NCI-H748 (cell line): ENCODE results near the gene OCRL.

Experiments
- DNase-seq: peaks from one replicate; lab custom pipeline; 2025; ENCODE audit not compliant: unreplicated experiment; lab: John Stamatoyannopoulos, UW

OCRL gene

DNA sequence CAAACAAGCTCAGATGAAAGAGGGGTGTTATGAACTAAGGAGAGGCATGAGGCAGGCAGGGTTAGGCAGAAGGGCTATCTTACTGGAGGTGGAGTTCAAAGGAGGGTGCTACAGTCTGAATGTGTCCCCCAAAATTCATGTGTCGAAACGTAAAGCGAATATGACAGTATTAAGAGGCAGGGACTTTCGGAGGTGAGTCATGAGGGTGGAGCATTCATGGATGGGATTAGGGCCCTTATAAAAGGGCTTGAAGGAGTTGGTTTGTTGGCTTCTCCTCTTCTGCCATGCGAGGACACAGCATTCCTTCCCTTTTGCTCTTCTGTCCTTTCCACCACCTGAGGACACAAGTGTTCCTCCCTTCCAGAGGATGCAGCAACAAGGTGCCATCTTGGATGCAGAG is 91.8 kb downstream of the OCRL start:
- DNase-seq, result no peak

GRCh38 chrX:129632443-129632842 is 92.4 kb downstream of the OCRL start:
- peak; percentile 66 for DNase-seq

- peak; percentile 84 for DNase-seq
These were observed 94.5 kb downstream of the OCRL start for GRCh38 chrX:129634541-129634940.

DNA sequence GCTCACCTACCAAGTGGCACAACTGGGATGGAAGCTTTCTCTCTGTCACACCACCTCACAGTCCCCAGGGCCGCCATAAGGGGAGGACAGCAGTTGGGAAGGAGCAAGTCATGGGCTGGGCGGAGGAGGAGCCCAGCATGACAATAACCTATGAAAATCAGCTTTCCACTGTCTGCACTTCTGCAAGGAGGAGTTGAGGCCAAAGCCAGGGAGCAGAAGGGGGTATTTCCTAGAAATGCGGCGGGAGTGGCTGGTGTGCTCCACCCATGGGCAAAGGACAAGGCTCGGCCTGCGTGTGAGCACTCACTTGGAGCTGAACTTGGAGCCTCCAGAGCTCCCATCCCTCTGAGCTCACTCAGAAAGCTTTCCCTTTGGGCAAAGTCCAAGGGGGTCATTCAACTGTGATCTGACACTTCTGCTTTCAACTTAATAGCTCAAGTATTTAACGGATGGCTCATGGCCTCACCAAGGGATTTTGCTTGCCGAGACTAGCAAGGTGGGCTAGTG is 96.2 kb downstream of the OCRL start:
- DNase-seq, result no peak

GRCh38 chrX:129637217-129638109 is 97.4 kb downstream of the OCRL start:
- peak; percentile 55 for DNase-seq

DNA sequence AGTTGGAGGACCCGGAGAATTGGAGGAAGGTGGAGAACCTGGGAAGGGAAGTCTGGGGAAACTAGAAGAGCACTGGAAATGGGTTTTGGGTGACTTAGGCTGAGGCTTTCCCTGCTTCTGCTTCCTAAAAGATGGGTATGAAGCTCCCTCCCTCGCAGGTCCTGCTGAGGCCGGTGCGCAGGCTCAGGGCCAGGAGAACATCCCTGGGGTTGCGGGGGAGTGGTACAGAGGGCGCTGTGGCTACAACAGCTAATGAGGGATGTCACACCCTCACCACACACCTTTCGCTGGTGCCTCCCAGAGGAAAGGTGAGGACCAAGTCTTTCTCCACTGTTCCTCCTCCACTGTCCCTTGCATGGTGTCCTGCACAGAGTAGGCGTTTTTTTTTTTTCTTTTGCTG is 98.9 kb downstream of the OCRL start:
- no peak for DNase-seq

DNA sequence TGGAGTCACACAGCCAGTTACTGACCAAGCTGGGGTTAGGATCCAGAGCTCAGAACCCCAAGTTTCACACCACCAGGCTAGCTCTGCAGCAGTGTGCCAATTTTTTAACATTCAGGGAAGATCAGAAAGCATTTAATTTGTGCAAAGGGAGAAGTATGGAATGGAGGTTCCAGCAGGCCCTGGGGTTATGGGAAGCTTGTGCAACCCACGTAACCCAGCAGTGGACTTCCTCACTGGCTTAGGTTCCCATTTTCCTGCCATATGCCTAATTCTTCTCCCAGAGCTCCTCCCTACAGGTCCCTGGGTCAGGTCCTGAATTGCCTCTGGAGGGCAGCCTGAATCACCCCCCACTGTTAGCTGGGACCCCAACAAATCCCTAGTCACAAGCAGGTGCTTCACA is 100.7 kb downstream of the OCRL start:
- no peak for DNase-seq

GRCh38 chrX:129641469-129641868 is 101.4 kb downstream of the OCRL start:
- no peak for DNase-seq

DNA sequence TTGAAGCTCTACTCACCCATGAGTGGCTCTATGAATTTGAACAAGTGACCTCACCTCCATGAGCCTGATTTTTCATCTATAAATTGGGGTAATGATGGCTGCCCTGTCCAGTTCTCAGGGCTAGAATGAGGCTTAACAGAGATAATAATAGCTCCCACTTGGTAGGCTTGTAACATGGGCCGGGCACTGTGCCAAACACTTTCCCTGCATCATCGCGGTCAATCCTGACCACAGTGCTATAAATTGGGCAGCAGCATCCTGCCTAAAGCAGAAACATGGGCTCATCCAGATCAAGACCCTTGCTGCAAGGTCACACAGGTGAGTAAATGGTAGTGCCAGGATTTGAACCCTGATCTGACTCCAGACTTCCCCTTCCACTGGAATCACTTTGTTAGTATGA is 101.9 kb downstream of the OCRL start:
- peak; percentile 8 for DNase-seq
